ENCODE data around the gene RASA2. TPM values are rescaled to one million over a fixed set of nuclear protein-coding genes. Genes with fewer than 3 reads are reported as not detected.

RASA2 gene
- polyA plus RNA-seq, 1 donor from 2014 or later, result 37.5 TPM

GRCh38 chr3:141553055-141553454 lies 66.2 kb downstream of the RASA2 start:
- Histone ChIP-seq H3K4me3 (ENCODE audit: low read length) (no peak overlapping the region), H3K9me2 (ENCODE audit: insufficient read depth, low read length) (no peaks in the 10 kb centered on the region), H3K27me3 (ENCODE audit: insufficient read depth, low read depth, low read length) (no peaks in the 10 kb centered on the region), H3F3A (ENCODE audit: insufficient read depth, low read length, poor library complexity, severe bottlenecking) (no peaks in the 10 kb centered on the region), H3K79me2 (replicated peaks; ENCODE audit: insufficient read depth, low read length) (no peaks in the 10 kb centered on the region), H4K20me1 (ENCODE audit: insufficient read depth) (no peaks in the 10 kb centered on the region), H3K27ac (ENCODE audit: low read length) (no peak overlapping the region), H2AFZ (ENCODE audit: low read depth, low read length) (no peak overlapping the region), H3K4me2 (ENCODE audit: low read length) (no peak overlapping the region), H3K9ac (ENCODE audit: low read length) (no peak overlapping the region), H3K9me3 (ENCODE audit: low read length) (no peaks in the 10 kb centered on the region), H3K36me3 (ENCODE audit: insufficient read depth, low read length) (peaks cover 4% of the 10 kb centered on the region)
- TF ChIP-seq, protein P1, sequence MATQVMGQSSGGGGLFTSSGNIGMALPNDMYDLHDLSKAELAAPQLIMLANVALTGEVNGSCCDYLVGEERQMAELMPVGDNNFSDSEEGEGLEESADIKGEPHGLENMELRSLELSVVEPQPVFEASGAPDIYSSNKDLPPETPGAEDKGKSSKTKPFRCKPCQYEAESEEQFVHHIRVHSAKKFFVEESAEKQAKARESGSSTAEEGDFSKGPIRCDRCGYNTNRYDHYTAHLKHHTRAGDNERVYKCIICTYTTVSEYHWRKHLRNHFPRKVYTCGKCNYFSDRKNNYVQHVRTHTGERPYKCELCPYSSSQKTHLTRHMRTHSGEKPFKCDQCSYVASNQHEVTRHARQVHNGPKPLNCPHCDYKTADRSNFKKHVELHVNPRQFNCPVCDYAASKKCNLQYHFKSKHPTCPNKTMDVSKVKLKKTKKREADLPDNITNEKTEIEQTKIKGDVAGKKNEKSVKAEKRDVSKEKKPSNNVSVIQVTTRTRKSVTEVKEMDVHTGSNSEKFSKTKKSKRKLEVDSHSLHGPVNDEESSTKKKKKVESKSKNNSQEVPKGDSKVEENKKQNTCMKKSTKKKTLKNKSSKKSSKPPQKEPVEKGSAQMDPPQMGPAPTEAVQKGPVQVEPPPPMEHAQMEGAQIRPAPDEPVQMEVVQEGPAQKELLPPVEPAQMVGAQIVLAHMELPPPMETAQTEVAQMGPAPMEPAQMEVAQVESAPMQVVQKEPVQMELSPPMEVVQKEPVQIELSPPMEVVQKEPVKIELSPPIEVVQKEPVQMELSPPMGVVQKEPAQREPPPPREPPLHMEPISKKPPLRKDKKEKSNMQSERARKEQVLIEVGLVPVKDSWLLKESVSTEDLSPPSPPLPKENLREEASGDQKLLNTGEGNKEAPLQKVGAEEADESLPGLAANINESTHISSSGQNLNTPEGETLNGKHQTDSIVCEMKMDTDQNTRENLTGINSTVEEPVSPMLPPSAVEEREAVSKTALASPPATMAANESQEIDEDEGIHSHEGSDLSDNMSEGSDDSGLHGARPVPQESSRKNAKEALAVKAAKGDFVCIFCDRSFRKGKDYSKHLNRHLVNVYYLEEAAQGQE (IDR thresholded peaks at IDR 0.05; ENCODE audit: borderline replicate concordance), result no peak
- TF ChIP-seq TAF1 (IDR thresholded peaks at IDR 0.05; ENCODE audit: low read depth) (no peak), SMC3 (conservative IDR thresholded peaks at IDR 0.05; ENCODE audit: poor library complexity) (no peak), RAD21 (conservative IDR thresholded peaks at IDR 0.05) (no peak), MXI1 (conservative IDR thresholded peaks at IDR 0.05; ENCODE audit: poor library complexity, severe bottlenecking) (no peak), POLR2AphosphoS5 (IDR thresholded peaks at IDR 0.05) (no peak), EP300 (conservative IDR thresholded peaks at IDR 0.05; ENCODE audit: poor library complexity, severe bottlenecking) (no peak), EZH2 (IDR thresholded peaks at IDR 0.05; ENCODE audit: borderline replicate concordance, insufficient read depth, low read length, poor library complexity, severe bottlenecking) (no peak)
- TF ChIP-seq, protein P2, sequence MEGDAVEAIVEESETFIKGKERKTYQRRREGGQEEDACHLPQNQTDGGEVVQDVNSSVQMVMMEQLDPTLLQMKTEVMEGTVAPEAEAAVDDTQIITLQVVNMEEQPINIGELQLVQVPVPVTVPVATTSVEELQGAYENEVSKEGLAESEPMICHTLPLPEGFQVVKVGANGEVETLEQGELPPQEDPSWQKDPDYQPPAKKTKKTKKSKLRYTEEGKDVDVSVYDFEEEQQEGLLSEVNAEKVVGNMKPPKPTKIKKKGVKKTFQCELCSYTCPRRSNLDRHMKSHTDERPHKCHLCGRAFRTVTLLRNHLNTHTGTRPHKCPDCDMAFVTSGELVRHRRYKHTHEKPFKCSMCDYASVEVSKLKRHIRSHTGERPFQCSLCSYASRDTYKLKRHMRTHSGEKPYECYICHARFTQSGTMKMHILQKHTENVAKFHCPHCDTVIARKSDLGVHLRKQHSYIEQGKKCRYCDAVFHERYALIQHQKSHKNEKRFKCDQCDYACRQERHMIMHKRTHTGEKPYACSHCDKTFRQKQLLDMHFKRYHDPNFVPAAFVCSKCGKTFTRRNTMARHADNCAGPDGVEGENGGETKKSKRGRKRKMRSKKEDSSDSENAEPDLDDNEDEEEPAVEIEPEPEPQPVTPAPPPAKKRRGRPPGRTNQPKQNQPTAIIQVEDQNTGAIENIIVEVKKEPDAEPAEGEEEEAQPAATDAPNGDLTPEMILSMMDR (IDR thresholded peaks at IDR 0.05; ENCODE audit: poor library complexity, severe bottlenecking), result no peak

DNA sequence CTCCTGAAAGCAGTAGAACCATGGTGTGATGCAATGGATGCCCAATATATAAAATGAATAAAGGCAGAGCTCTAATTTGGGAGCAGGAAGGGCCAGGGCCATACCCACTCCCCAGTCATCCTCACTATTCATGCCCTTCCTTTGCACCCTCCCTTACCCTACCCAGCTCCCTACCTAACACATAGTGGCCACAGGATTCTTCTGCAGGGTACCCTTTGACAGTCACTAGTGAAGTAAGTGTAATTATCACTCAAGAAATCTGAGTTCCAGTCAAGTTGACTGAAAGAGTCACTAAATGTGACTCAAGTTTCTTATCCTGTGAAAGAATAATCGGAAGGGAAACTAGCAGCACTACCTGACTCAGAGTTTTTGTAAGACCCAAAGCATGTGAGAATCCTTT lies 69.2 kb downstream of the RASA2 start:
- Histone ChIP-seq H3K9me3 (ENCODE audit: low read length) (no peaks in the 10 kb centered on the region), H4K20me1 (ENCODE audit: insufficient read depth) (no peaks in the 10 kb centered on the region), H3K4me2 (ENCODE audit: low read length) (no peak overlapping the region), H3K27me3 (ENCODE audit: insufficient read depth, low read depth, low read length) (no peaks in the 10 kb centered on the region), H3K27ac (ENCODE audit: low read length) (no peak overlapping the region), H3K9ac (ENCODE audit: low read length) (no peak overlapping the region), H3K9me2 (ENCODE audit: insufficient read depth, low read length) (no peaks in the 10 kb centered on the region), H3K4me3 (ENCODE audit: low read length) (no peak overlapping the region), H3K79me2 (replicated peaks; ENCODE audit: insufficient read depth, low read length) (no peaks in the 10 kb centered on the region), H3K36me3 (ENCODE audit: insufficient read depth, low read length) (peaks cover 4% of the 10 kb centered on the region), H2AFZ (ENCODE audit: low read depth, low read length) (no peak overlapping the region), H3F3A (ENCODE audit: insufficient read depth, low read length, poor library complexity, severe bottlenecking) (no peaks in the 10 kb centered on the region)
- TF ChIP-seq POLR2AphosphoS5 (IDR thresholded peaks at IDR 0.05) (no peak), MXI1 (conservative IDR thresholded peaks at IDR 0.05; ENCODE audit: poor library complexity, severe bottlenecking) (no peak), EZH2 (IDR thresholded peaks at IDR 0.05; ENCODE audit: borderline replicate concordance, insufficient read depth, low read length, poor library complexity, severe bottlenecking) (no peak), EP300 (conservative IDR thresholded peaks at IDR 0.05; ENCODE audit: poor library complexity, severe bottlenecking) (no peak), SMC3 (conservative IDR thresholded peaks at IDR 0.05; ENCODE audit: poor library complexity) (no peak), TAF1 (IDR thresholded peaks at IDR 0.05; ENCODE audit: low read depth) (no peak), RAD21 (conservative IDR thresholded peaks at IDR 0.05) (no peak)
- TF ChIP-seq, protein P2 (IDR thresholded peaks at IDR 0.05; ENCODE audit: poor library complexity, severe bottlenecking), result no peak
- TF ChIP-seq, protein P1 (IDR thresholded peaks at IDR 0.05; ENCODE audit: borderline replicate concordance), result no peak
